Measurements from ENCODE around the gene HMG20A. TPM values are rescaled to one million over a fixed set of nuclear protein-coding genes. Genes with fewer than 3 reads are reported as not detected.
A peak's percentile ranks its signal among the peaks of the same experiment; 100 is the strongest.

HMG20A gene
- total and polyA plus RNA-seq, 10 of the 15 experiments (the other 5 are each of a cell fraction or from before 2014, with no cell fraction given): 30.0 to 98.7 (median 46.8) TPM

DNA sequence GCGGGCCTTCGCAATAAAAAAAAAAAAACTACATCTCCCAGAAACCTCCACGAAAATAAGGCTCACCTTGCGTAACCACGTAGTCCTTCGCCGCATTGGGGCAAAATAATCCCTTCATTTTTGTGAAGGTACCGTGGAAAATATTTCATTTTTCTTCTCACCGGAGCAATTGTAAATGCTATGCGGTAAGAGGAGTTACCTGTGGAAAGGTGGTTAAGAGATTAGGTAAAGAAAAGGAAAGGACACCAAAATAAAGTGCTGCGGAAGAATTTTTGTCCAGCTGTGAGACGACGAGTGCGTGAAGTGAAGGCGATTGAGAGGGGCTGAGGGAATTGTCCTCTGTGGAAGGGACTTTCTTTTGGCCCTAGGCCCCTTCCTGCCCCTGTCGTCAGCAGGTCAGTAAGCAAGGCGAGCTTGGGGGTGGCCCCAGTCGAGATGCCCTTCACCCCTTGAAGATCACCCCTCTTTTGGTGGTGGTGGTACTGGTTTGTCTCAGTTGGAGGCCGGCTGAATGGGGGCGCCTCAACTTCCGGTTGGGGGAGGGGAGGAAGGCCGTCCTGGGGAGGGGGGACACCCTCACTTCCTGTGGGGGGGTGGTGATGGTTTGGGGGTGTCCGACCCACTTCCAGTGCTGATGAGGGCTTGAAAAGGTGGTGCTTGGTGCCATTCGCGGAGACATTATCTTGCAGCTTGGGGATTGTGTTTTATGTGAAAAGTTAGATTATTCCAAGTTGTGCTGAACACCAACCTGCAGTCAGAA is at the start of gene HMG20A (continued):
- no peak for TF ChIP-seq WRNIP1 (IDR thresholded peaks at IDR 0.05; ENCODE audit: borderline replicate concordance, low read depth, low read length)
- no peak for TF ChIP-seq RAD21 (IDR thresholded peaks at IDR 0.05; ENCODE audit: insufficient read depth, low read depth, low read length)
- no peak for TF ChIP-seq MYB (IDR thresholded peaks at IDR 0.05; ENCODE audit: borderline replicate concordance, low read depth, low read length)
- TF ChIP-seq GABPA (IDR thresholded peaks at IDR 0.05; ENCODE audit: low read depth): peak; percentile 86
- peak; percentile 86 for TF ChIP-seq RB1 (IDR thresholded peaks at IDR 0.05; ENCODE audit: borderline replicate concordance)
- TF ChIP-seq EP300 (IDR thresholded peaks at IDR 0.05; ENCODE audit: borderline replicate concordance in 1 of 2, control insufficient read depth in 1 of 2, low read depth in 2 of 2, low read length in 2 of 2): 0 out of 4 replicates have a peak, but pooled peaks of 1 of the 2 experiments have one; percentile 24
- TF ChIP-seq CBFB (IDR thresholded peaks at IDR 0.05; ENCODE audit: low read depth): peak; percentile 72; the same call in 1 of the 2 replicates
- no peak for TF ChIP-seq IRF3 (IDR thresholded peaks at IDR 0.05)
- no peak for TF ChIP-seq E4F1 (IDR thresholded peaks at IDR 0.05; ENCODE audit: borderline replicate concordance, partially characterized antibody)
- TF ChIP-seq PKNOX1 (IDR thresholded peaks at IDR 0.05): no peak
- 0 out of 2 replicates have a peak, but pooled peaks have one; percentile 11 for TF ChIP-seq ZBTB33 (IDR thresholded peaks at IDR 0.05)
- TF ChIP-seq TBL1XR1 (IDR thresholded peaks at IDR 0.05; ENCODE audit: low read depth, low read length): no peak
- TF ChIP-seq BCL3 (IDR thresholded peaks at IDR 0.05; ENCODE audit: borderline replicate concordance, insufficient read depth, low read depth, low read length, poor library complexity, severe bottlenecking): no peak
- no peak for TF ChIP-seq ZNF592 (IDR thresholded peaks at IDR 0.05)
- peak; percentile 98 for TF ChIP-seq NBN (IDR thresholded peaks at IDR 0.05)
- peak; percentile 45; the same call in 1 of the 2 replicates for TF ChIP-seq YY1 (IDR thresholded peaks at IDR 0.05; ENCODE audit: low read depth, low read length)
